NCI-H1417 (cell line): ENCODE data around the gene AHCYL2.
"Not testable (repeated sequence)": the region's sequence is repeated elsewhere in the genome, so short reads cannot be mapped to it uniquely, and the experiment has no call there.

Source experiments
- DNase-seq, 3 experiments: peaks; one replicate each; lab custom pipeline; 2025; lab: John Stamatoyannopoulos, UW

Gene AHCYL2

DNA sequence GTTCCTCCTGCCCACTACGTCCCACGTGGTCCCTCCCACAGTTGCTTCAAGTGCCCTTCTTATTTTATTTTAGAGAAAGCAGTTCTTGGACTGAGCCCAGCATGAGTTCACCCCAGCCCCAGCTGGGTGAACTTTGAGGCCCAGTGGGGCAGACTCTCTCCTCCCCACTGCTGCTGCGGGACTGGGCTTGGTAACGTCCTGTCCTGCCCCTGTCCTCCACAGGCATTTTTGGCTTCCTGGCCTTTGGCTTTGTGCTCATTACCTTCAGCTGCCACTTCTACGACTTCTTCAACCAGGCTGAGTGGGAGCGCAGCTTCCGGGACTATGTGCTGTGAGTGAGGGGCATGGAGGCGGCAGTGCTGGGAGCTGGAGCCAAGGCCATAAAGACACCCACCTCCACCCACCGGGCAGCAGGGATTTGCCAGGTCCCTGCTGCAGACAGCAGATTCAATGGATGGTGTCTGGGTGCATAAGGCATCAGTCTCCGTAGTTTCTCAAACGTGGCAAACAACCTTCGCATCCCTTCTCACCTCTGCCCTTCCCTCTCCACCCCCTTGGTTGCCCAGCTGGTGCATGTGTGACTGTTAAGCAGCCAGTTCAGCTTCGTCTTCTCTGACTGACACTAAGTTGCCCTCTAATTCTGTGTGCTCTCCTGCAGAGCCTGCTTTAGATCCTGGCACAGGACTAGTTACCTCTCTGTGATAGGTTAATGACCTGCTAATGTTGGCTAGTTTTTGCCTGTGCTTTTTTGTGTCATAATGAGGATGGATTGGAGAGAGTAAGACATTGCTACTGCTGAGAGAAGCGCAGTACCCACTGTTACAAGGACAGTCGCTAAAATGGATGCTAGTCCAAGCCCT lies 15.5 kb upstream of the AHCYL2 start:
- no peak for DNase-seq

DNA sequence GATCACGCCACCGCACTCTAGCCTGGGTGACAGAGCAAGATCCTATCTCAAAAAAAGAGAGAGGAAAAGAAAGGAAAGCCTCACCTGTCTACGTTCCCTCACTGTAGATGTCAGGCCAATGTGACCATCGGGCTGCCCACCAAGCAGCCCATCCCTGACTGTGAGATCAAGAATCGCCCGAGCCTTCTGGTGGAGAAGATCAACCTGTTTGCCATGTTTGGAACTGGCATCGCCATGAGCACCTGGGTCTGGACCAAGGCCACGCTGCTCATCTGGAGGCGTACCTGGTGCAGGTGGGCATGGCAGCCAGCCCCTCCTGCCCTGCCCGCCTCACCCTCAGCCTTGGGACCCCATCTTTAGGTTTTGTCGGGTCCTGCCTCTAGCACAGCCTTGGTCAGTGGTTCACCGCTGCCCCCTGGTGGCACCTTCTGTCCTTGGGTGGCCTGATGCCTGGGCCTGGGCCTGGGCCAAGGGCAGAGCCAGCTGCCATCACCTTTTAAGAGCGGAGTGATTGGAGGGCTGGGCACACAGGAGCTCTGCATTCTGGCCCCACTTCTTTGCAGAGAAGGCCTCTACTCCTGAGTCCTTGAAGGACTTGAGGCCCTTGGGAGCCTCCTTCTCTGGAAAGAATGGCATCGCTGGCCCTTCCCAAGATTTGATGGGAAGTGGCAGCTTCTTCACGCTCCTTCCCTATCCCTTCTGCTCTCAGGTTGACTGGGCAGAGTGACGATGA lies 14.4 kb upstream of the AHCYL2 start:
- peak; percentile 21 to 68 (median 48) for DNase-seq

DNA sequence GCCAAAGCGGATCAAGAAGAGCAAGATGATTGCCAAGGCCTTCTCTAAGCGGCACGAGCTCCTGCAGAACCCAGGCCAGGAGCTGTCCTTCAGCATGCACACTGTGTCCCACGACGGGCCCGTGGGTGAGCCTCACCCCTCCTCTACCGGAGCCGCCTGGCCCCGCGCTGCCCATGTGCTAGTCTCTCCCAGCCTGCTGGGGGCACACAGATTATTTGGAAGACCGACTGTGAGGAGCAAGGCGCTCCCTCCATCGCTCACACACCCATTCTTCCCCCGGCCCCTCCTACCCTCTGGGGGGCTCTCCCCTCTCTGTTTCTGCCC lies 13.9 kb upstream of the AHCYL2 start:
- no peak for DNase-seq

DNA sequence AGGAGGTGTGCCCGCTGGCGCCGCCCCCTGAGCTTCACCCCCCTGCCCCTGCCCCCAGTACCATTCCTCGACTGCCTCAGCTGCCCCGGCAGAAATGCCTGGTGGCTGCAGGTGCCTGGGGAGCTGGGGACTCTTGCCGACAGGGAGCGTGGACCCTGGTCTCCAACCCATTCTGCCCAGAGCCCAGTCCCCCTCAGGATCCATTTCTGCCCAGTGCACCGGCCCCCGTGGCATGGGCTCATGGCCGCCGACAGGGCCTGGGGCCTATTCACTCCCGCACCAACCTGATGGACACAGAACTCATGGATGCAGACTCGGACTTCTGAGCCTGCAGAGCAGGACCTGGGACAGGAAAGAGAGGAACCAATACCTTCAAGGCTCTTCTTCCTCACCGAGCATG lies 12.7 kb upstream of the AHCYL2 start:
- DNase-seq = no peak

DNA sequence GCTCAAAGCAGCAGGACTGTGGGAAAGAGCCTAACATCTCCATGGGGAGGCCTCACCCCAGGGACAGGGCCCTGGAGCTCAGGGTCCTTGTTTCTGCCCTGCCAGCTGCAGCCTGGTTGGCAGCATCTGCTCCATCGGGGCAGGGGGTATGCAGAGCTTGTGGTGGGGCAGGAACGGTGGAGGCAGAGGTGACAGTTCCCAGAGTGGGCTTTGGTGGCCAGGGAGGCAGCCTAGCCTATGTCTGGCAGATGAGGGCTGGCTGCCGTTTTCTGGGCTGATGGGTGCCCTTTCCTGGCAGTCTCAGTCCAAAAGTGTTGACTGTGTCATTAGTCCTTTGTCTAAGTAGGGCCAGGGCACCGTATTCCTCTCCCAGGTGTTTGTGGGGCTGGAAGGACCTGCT lies 12.2 kb upstream of the AHCYL2 start:
- DNase-seq = no peak

DNA sequence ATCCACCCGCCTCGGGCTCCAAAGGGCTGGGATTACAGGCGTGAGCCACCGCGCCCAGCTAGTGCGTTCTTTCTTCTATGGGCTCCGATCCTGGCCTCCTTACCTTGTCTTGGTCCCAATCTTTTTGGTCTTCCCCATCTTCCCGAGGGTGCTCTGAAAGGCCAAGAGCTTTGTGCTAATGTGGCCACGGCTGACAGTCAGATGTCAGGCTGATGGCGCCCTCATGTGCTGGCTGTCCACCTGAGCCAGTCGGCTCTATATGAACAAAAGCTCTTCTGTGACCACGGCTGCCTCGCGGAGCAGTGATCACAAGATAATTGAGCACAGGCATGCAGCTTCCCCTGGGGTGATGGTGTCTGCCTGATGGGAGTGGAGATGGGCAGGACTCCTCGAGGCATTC lies 11.0 kb upstream of the AHCYL2 start:
- peak; percentile 29 to 68 (median 34) for DNase-seq

DNA sequence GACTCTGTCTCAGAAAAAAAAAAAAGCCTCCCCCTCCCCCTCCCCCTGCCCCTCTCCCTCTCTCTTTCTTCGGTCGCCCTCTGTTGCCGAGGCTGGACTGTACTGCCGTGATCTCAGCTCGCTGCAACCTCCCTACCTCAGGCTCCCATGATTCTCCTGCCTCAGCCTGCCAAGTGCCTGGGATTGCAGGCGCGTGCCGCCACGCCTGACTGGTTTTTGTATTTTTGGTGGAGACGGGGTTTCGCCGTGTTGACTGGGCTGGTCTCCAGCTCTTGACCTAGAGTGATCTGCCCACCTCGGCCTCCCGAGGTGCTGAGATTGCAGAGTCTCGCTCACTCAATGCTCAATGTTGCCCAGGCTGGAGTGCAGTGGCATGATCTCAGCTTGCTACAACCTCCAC lies 9.1 kb upstream of the AHCYL2 start:
- not testable (repeated sequence) for DNase-seq

DNA sequence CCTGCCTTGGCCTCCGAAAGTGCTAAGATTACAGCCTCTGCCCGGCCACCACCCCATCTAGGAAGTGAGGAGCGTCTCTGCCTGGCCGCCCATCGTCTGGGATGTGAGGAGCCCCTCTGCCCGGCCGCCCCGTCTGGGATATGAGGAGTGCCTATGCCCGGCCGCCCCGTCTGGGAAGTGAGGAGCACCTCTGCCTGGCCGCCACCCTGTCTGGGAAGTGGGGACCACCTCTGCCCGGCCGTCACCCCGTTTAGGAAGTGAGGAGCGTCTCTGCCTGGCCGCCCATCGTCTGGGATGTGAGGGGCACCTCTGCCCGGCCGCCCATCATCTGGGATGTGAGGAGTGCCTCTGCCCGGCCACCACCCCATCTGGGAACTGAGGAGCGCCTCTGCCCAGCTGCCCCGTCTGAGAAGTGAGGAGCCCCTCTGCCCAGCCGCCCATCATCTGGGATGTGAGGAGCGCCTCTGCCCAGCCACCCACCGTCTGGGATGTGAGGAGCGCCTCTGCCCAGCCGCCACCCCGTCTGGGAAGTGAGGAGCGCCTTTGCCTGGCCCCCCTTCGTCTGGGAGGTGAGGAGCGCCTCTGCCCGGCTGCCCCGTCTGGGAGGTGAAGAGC lies 8.6 kb upstream of the AHCYL2 start:
- DNase-seq = not testable (repeated sequence)

DNA sequence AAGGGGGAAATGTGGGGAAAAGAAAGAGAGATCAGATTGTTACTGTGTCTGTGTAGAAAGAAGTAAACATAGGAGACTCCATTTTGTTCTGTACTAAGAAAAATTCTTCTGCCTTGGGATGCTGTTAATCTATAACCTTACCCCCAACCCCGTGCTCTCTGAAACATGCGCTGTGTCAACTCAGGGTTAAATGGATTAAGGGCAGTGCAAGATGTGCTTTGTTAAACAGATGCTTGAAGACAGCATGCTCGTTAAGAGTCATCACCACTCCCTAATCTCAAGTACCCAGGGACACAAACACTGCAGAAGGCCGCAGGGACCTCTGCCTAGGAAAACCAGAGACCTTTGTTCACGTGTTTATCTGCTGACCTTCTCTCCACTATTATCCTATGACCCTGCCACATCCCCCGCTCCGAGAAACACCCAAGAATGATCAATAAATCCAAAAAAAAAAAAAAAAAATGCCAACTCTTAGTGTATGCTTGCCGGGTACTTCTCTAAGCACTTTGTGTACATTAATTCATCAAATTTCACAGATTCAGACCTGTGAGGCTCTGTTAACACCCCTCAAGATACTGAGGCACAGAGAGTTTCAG lies 7.9 kb upstream of the AHCYL2 start:
- DNase-seq = peak in 1 of 3 experiments; percentile 22

DNA sequence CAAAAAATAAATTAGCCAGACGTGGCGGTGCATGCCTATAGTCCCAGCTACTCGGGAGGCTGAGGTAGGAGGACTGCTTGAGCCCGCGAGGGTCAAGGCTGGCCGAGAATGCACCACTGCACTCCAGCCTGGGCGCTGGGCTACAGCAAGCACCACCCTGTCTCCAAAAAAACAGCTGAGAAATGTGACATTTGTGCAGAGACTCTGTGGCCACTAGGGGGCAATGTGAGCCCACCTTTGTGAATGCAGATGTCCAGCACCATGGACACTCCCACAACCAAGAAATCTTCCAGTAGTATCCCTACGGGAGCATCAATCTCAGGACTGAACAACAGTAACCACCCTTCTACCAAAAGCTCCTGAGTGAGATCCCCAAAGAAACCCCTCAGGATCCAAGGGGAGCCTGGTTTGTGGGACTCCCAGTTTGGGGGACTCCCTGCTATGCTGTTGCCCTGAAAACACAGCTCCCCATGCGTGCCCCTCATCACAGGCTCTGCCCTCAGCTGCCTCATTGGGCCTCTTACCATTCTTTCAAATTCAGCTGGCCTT lies 6.2 kb upstream of the AHCYL2 start:
- peak; percentile 86 to 94 (median 94) for DNase-seq

DNA sequence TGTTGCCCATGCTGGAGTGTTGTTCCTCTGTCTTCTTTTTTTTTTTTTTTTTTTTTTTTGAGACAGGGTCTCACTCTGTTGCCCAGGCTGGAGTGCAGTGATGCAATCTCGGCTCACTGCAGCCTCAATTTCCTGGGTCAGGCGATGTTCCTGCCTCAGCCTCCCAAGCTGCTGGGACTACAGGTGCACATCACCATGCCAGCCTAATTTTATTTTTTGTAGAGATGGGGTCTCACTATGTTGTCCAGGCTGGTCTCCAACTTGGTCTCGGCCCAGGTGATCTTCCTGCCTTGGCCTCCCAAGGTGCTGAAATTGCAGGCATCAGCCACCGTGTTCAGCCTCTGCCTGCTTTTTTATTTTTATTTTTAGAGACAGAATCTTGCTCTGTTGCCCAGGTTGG lies 5.7 kb upstream of the AHCYL2 start:
- DNase-seq = not testable (repeated sequence)

DNA sequence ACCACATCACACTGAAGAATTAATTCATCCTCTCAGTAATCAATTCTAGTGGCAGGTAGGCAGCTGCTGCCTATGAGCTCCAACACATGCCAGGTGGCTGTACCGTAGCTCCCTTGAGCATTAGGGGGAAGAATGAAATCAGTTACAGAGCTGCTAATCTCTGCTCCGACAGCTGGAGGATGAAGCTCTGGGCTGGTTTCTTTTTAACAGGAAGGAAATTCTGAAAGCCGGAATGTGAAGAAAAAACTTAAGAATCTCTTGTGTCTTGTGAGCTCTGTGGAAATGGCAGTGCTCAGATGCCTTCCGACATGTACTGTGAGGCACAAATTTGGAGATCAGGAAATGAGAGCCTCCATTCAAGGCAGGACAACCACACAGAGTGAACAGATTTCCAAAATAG lies 2.8 kb upstream of the AHCYL2 start:
- DNase-seq = peak in 1 of 3 experiments; percentile 33

DNA sequence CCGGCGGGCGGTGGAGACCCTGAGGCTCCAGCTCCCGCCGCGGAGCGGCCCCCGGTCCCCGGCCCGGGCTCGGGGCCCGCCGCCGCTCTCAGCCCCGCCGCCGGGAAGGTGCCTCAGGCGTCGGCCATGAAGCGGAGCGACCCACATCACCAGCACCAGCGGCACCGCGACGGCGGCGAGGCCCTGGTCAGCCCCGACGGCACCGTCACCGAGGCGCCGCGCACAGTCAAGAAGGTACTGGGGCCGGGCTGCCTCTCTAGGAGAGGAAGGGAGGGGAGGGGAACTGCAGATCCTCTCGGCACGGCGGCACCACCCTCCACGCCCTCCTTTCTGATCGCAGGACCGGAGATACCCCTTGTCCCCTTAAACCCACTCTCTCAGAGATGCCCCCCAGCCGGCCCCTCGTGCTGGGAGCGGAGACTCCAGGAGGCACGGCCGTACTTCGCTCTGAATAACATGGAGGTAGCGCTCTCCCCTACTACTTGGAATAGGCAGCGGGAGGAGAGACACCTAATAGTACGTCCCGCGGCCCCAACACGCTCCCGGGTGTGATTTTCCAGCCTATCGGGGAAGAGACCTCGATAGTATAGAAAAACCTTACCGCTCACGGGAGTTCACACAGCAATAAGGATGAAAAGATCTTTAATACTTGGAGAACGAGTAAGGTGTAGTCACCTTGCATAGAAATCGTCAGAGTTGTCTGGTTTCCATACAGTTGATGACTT lies 538 bp downstream of the AHCYL2 start:
- peak; percentile 75 to 91 (median 87) for DNase-seq

DNA sequence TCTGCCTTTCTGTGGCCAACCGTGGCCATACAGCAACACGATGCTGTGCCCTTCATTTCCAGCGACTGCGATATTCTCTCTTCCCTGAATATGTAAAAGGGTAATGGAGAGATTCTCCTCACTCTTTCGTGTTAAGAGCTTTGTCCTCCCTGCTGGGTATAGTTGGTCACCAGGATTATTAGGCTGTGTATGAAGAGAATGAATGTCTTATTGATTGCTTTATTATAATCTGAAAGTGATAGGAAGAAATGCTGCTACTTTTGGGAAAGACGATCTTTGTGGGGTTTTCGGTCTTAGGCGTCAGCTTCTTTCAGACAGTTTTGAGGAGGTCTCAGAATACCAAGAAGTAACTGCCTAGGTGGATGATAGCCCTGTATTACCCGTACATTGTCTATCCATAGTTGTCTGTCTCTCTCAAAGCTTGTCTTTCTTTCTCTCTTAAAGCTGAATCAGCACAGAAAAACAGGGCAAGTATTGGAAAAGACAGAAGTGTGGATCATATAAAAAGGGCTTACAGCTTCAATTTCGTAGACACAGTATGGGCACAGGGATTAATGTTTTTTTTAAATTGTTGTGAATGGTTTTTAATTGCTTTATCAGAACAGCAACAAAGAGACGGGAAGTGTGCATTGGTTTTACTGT lies 1.2 kb downstream of the AHCYL2 start:
- peak in 1 of 3 experiments; percentile 61 for DNase-seq

DNA sequence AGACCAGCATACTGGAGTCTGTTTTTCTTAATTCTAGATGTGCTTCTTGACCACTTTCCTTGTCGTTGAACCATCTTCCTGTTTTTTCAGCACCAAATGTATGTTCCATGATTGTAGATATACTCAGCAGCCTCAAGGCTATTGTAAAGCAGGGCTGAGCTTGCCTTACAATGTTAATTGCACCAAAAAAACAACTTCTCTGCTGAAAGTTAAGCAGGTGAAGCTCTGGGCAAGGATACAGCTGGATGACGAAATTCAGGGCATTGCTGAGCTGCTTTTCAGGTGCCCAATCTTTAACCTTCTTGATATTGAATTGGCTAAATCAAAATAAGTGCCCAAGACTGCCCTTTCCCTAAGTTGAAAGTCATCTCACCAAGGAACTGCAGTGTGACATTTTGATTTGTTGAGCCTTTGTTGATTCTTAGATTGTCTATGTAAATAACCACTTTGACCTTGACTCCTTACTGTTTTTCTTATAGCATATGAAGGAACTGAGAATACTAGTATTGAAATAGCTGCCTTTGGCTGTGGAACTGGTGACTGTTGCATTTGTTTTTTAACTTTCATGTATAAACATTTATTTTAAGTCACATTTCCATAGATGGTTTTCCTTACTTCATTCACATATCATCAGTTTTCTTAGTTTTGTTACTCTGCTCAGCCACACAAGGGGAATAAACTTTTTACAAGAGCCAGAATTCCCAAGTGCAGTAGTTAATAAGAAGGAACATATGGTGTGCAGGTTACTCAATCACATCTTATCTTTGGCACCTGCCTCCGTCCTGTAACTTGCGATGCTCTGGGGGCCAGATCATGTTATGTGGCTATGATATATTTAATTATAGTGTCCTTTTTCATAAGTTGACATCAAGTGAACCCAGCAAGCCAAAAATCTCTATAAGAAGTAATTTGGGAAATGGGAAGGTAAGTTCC lies 3.1 kb downstream of the AHCYL2 start:
- DNase-seq = no peak

DNA sequence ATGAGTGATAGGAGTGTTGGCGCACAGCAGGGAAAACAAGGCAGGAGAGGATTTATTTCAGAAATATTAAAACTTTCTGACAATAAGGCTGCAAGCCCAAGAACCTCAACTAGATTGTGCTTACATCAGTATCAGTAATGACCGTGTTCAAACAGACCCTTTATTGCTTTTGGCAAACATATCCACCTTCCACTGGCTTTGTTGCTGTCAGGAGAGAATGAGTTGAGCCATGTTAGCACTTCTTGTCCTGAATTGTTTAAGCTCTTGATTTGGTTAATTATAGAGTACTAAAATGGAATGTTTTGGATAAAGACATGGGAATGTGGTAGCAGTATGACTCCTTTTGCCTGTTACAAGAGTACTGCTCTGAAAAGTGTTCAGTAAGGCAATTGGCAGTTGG lies 3.8 kb downstream of the AHCYL2 start:
- no peak for DNase-seq

DNA sequence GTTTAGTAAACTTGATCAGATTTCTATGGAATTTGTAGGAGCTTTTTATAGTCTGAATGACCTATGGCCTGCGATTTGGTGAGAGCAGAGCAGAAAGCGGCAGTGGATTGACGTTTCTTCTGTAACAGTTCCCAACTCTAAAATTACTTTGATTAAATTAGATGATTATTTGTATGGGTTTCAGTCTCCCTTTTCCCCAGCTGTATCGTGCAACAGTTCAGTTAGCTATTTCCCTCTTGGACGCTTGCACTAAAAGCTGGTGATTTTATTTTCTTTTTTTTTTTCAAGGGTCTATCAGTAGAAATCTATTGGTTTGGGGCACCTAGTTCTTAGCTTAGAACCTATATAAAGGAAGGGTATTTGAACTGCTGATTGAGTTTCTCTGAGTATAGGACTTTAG lies 6.8 kb downstream of the AHCYL2 start:
- DNase-seq = no peak

DNA sequence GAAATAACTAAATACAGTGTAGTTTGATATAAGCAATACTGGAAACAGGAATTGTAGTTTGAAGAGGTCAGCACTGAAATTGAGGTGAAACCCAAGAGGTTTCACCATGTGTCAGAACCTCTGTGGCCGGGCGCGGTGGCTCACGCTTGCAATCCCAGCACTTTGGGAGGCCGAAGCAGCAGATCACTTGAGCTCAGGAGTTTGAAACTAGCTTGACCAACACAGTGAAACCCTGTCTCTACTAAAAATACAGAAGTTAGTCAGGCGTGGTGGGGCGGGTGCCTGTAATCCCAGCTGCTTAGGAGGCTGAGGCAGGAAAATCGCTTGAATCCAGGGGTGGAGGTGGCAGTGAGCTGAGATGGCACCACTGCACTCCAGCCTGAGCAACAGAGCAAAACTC lies 13.7 kb downstream of the AHCYL2 start:
- DNase-seq = no peak

DNA sequence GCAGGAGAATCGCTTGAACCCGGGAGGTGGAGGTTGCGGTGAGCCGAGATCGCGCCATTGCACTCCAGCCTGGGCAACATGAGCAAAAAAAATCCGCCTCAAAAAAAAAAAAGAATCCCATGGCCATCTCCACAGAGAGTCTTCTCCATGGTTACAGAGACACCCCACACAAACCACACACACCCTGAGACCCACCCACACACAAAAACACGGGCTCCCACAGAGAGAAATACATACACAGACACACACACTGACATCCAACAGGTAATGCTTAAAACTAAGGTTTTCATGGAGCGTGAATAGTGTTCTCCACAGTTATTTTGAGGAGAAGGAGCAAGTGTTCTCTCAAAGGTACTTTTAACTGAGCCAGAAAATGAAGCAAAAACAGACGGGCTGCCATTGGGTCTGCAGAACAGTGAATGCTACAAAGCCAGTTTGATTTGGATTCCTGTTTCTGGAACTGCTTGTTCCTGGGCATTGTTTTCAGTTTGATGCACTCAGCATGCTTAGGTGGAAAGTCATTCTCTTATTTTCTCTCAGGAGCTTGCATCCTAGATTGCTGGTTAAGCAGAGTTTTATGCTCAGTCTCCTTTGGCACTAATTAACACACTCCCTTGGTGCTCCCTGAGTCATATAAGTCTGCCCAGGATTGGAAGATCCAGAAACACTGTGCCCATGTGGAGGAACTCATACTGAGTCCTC lies 15.4 kb downstream of the AHCYL2 start:
- no peak for DNase-seq
